Ecto neural progenitor cell (in vitro differentiated cells): ENCODE measurements around the gene GJD3.
A peak's percentile ranks its signal among the peaks of the same experiment; 100 is the strongest.

Experiments used
- DNase-seq: peaks from one replicate; pipeline ENCODE4 v3.0.0-alpha.2; 2018; ENCODE audit warnings: low spot score

The GJD3 gene

DNA sequence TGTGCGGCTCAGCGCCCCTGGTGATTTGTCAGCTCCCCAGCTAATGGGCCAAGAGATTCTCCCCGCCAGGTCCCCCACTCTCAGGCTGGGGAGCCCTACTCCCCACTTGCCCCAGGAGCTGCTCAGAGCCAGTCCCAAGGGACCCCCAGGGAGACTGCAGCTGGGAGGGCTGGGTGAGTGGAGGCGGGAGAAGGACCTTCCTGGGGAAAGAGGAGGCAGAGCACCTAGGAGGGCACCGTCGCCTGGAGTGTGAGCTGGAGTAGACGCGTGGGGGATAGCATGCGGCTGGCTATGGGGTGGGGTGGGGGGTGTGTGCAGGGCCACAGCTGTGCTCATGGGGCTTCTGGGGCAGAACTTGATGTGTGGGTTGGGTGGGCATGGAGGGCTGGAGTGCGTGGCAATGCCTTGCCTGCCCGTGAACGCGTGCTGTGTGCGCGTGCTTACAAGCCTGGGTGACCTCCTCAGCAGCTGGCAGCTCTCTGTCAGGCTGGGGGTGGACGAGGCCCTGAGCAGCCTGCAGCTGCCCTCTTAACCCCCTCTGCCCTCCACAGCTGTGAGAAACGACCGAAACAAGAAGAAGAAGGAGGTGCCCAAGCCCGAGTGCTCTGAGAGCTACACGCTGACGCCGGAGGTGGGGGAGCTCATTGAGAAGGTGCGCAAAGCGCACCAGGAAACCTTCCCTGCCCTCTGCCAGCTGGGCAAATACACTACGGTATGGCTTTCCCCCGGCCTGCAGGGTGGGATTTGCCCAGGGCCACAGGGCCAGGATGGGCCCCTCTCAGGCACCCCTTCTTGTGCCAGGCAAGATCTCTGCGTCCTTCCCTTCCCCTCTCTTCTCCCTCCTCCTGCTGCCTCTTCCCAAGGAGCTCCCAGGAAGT is 12.9 kb downstream of the GJD3 start:
- peak; percentile 64 for DNase-seq

DNA sequence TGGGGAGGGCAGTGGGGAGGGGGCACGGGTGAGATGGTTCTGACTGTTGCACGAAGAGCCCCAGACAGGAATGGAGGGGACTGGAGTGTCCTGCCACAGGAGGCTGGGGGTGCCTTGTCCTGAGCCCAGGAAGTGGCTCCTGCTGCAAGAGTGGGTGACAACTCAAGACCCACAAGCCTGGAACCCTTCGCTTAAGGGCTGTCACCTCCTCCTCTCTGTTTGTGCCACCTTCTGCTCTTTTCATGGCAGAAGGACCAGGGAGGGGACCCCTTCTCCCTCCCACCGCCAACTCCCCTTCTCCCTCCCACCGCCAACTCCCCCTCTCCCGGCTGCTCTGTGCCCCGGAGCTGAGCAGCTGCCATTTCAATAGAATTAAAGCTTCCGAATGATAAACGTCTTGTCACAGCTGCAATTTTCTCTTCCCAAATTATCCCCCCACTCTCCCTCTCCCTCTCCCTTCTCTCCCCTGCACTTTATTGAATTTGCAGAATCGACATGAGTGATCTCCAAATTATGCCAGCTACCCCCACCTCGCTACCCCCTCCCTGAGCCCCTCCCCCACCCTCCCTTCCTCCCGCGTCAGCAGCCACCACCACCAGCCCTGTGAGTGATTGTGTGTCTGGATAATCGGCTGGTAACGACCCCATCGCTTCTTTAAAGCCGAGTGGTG is 13.7 kb downstream of the GJD3 start:
- DNase-seq, result no peak

DNA sequence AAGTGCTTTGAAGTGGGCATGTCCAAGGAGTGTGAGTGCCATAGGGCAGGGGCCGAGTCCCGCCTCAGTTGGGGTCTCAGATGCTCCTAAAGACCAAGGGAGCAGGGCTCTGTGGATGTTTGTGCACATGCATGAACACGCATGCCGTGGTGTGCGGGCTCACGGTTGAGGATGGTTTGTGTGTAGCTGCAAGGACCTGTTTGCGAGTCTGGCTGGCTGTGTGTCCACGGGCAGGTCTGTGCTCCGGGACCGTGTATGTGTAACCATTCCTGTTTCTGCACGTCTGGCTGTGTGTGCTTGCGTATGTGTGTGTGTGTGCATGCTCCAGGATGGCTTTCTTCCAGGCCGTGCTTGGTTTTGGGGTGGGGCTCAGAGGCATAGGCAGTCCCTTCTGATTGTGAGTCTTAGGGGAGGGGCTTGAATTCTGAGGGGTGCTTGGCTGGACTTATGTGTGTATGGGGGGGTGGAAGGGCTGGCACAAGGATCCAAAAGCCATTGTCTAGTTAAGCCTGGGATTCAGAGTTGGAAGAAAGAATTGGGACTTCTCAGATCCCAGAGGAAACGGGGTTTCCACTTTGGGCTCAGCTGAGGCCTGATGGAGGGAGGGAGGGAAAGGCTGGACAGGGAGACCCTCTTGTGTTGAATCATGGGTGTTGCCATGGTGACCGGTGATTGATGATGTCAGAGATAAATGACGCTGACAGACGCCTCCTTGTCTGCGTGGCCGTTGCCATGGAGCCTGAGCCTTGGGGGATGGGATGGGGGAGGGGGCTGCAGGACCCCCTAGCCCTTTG is 14.4 kb downstream of the GJD3 start:
- peak; percentile 90 for DNase-seq

DNA sequence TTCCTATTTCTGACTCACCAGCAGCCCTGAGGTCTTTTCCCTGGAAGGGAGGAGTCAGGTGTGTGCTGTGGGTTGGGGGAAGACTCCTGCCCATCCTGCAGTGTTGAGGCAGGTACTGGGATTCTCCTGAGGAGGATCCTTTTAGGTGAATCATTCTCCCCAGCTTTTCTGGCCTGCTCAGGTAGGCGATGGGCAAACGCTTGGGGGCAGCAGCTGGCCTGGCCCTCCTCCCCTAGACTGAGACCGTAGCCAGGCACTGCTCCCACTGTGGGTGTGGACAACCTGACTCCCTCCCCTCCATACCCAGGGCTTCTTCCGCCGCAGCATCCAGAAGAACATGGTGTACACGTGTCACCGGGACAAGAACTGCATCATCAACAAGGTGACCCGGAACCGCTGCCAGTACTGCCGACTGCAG is 15.1 kb downstream of the GJD3 start:
- no peak for DNase-seq

DNA sequence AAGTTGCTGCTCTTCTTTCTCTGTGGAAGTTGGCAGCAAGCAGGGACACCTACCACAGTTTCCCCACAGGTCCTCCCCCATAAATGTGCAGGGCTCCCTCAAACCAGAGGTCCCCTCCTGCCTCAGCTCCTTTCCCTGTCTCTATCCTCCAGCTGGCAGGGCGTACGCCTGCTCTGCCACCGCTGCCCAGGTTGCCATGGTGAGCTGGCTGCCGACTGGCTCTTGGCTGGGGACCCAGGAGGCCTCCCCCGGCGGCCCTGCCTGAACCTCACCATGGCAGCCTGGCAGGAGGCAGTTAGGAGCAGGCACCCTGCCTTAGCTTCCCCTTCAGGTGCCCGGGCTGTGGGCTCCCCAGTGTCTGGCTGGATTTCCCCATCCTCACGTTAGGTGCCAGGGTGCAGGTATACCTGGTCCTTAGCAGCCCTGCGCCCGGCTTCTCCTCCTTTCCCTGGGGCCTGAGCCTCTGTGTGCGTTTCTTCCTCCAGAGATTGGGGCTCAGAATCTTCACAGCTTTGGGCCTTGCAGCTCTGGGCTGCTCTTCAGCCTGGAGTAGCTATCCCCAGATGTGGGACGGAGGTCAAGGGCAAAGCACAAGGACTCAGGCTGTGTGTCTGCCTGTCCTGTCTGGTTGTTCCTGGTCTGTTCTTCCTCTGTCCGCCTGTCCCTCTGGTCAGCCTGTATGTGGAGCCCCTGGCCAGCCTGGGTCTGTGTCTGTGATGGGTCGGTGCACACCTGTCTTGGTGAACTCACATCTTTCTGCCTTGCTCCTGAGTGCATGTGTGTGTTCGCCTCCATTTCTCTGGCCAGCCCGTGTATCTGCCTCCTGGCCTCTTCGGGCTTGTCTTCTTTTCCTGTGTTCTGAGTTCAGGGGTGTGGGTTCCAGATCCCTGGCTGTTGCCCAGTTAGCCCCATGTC is 15.7 kb downstream of the GJD3 start:
- DNase-seq, result no peak

DNA sequence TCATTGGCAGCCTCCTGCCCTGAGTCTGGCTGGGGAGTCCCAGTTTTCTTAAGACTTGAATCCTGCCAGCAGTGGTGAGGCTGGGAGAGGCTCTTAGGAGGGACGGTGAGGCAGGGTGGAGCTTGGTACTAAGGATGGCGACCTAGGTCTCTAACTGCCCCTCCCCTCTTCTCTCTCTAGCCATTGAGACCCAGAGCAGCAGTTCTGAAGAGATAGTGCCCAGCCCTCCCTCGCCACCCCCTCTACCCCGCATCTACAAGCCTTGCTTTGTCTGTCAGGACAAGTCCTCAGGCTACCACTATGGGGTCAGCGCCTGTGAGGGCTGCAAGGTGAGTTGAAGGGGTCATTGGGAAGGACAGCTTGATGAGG is 16.4 kb downstream of the GJD3 start:
- no peak for DNase-seq

DNA sequence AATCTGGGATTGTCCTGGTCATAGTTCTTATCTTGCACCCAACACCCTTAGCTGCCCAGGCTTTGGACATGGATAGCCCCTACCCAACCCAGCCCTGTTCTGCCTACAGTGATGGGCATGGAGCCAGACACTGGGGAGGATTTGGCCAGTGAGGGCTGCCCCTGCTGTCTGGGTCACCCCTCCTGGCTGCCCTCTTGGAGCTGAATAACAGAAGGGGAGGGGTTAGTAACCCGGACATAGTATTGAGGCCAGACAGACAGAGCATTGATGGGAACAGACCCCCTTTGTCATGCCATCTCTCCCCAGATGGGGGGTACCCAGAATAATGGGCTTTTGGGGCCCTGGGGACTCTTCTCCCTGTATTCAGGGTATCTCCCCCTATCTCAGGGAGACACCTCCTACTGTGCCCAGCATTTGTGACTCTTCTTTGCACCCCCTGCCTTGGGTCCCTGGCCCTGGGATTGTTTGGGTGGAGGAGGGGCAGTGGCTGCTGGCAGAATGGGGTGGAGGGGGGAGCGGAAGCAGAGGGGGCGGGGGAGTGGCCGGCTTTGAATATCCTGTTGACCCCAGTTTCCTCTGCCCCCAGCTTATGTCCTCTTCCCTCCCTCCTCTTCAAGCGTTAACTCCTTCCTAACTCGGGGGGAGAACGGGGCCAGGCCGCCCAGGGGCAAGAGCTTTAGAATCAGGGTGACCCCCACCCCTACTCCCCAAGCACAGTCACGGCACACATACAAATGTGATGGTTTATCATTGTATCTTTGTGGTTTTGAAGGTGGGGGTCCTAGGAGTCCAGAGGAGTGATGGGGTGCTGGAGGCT is 17.0 kb downstream of the GJD3 start:
- DNase-seq, result no peak

DNA sequence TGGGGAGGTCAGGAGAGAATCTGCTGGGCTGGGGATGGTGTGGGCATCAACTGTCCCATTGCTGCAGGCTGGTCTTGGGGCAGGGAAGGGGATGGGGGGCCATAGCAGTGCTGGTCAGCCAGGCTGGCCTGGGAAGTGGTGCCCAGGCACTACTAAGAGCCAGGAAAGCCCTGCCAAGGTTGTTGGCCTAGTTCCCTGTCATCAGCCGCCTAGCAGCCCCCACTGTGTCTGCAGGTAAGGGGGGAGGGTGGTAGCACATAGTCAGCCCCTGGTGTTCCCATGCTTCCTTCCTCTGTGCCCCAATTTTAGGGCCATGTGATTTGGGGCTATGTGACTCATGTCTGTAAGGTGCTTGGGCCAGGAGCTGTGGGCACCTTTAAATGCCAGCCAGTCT is 17.8 kb downstream of the GJD3 start:
- DNase-seq, result no peak

DNA sequence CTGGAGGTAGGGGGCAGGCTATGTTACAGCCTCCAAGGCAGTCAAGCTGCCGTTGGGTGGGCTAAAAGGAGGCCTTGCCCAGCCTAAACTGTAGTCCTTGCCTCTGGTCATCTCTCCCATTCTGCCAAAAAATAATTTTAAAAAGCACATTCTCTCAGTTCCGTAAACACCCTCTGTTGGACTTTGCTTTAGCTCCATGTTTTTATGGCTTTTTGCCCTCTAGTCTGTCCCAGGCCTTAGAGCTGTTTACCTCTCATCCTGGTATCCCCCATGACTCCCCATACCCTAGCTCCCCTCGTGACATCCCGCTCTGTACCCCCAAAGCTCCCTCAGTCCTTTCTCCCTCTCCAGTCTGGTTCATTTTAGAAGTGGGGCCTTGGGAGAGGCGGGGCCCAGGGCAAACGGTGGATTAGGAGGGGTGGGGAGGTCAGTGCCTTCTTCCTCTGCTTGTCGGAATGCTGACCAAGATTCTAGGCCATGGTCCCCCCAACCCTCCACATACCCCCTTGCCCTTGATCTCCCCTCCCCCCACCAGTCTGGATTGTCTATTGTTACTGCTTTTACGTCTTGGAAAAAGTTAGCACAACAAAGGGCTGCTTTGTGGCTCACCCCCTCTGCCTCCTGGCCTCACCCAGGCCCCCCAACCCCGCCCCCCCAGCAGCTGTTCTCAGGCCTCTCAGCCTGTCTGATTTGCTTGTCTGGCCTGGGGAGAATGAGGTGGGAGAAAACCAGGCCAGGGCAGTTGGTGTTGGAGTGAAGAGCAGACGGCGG is 18.4 kb downstream of the GJD3 start:
- DNase-seq, result no peak

DNA sequence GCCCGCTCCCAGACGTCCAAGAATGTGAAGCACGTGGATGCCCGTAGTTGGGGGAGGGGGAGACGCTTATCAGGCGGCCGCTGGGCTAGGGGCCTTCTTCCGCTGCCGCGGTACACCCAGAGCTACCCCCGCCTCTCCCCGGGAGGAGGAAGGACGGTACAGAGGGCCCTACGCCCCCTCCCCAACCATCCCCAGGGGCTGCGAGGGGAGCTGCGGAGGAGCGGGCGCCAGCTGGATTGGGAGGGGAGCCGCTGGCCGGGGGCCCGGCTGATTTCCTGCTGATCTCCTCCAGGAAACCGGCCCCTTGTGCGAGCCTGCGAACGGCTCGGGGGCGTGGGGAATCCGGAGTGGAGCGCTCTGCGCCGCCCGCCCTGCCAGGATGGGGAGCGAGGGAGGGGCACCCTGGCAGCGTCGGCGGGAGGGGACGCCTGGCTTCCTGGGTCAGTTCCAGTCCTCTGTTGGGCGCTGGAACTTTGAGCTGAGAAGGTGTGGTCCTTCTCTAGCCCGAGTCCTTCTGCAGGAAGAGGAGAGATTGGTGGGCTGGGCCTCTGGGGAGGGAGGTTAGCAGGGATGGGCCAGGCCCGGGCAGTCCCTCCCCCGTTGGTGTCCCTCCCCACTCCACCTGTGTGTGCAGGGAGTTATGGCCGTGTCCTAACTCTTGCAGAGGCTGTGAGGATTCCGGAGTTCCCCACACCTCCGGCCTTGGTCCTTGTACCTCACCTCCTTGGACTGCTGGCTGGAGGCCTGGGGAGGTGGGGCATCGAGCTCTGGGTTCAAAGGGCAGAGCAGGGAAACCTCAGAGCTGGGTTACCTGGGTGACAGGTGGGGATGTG is 19.2 kb downstream of the GJD3 start:
- DNase-seq, result peak; percentile 88

DNA sequence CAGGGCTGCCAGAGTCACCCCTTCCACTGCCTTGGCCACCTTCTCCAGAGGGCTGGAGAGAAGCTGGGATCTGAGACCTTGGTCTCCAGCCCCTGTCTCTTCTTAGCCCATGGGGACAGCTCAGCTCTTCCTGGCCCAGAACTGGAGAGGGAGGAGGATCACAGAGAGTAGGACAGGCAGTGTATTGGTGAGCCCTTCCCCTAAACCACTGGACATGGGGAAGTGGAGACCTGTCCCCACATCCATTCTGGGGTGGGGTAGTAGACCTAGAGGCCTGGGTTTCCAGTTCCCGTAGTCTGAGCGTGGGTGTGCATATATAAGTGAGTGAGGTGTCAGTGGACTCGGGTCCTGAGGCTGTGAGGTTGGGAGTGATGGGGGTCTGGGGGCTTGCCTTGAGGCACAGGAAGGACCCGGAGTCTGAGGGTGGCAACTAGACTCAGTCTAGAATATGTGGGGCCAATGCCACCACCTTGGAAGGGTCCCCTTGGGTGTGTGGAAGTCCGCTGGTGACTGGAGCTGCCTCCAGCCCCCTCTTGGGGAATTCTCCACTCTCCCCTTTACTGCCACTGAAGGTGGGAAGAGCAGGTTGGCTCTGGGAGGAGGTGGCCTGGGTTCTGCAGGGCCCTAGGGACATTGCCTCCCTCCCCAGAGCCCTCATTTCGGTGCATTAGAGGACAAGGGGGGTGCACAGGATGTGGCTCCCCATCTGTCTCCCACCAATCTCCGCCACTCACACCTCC is 19.9 kb downstream of the GJD3 start:
- DNase-seq, result no peak

DNA sequence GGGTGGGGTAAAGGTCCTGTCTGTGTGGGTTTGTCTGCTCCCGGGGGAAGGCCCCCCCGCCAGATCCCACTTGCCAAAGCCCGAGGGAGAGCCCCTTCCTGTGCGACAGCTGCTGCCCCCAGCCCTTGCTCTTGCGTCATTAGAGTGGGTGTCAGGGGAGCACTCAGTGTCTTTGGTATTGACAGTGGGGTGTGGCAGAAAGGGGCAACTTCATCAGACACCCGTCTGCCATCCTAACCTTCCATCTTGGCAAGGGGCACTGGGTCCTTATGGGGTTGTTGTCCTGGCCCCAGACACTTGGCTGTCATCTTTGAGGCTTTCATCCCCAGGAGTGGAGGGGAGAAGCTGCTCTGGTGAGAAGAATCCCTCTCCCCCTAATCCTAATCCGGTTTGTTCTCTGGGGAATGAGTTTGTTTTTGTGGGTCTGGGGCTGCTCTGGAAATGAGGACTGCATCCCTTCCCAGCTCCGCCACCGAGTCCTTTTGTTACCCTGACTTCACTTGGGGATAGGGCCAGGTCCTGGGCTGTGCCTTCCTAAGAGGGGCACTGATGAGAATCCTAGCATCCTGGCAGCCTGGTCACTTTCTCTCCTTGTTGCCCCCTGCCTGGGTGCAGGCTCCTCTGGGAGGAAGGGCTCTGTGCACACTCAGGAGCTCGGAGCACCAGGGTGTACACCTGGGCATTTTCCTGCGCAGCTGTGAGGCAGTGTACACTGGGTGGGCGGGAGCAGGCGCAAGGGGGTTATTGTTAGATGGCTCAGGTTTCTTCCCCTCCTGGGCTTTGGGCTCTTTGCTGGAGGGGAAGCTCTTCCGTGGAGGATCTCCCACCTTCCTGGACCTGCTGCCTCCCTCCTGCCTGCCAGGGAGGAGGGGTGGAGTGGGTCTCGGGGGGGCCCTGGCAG is 21.1 kb downstream of the GJD3 start:
- peak; percentile 63 for DNase-seq

DNA sequence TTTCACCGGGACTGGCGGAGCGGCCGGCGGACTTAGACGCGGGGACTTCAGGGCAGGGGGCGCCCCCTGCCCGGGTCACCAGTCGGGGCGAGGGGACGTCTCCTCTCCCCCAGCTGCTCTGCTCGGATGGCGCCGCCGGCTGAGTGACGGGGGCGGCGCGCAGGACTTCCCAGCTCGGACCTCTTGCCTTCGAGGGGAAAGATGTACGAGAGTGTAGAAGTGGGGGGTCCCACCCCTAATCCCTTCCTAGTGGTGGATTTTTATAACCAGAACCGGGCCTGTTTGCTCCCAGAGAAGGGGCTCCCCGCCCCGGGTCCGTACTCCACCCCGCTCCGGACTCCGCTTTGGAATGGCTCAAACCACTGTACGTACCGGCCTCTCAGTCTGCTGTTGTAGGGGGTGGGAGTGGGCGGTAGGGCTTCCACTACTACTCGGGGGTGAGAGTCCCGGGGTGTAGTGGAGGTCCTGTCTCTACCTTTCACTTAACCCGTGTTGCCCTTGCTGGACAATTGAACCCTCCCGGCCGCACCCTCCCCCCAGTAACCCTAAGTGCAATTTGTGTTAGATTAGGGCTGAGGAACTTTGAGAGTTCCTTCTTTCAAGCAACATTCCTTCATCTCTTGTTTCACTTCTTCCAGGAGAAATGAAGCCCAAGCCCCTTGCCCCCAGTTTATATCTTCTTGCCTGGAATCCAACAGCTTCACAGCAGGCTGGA is 21.9 kb downstream of the GJD3 start:
- no peak for DNase-seq

DNA sequence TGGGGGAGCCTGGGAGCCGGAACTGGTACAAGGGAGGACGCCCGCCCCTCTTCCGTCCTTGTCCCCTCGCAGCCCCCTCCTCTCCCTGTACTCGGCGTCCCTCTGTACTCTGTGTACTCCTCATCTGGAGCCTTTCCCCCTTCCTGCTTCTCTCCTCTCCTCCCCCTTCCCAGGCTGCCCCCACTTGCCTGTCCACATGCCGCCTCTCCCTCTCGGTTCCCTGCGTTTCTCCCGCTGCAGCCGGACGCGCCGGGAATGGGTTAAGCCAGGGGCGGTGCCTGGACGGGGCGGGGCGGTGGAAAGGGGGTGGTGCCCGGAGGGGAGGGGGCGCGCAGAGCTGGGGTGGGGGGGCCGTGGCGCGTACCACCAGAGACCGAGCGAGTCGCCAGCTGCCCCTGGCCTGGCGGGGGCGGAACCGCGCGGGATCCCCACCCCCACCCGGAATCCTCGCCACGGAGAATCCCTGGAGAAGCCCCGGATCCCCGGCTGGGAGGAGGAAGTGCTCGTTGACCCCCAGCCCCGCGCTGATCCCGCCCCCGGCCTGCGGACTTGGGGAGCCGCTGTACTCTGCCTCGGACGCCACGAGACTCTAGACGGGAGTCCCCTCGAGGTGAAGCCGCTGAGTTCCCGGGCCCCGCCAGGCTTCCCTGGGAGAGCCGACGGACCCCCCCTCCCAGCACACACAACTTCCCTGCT is 22.6 kb downstream of the GJD3 start:
- peak; percentile 91 for DNase-seq

DNA sequence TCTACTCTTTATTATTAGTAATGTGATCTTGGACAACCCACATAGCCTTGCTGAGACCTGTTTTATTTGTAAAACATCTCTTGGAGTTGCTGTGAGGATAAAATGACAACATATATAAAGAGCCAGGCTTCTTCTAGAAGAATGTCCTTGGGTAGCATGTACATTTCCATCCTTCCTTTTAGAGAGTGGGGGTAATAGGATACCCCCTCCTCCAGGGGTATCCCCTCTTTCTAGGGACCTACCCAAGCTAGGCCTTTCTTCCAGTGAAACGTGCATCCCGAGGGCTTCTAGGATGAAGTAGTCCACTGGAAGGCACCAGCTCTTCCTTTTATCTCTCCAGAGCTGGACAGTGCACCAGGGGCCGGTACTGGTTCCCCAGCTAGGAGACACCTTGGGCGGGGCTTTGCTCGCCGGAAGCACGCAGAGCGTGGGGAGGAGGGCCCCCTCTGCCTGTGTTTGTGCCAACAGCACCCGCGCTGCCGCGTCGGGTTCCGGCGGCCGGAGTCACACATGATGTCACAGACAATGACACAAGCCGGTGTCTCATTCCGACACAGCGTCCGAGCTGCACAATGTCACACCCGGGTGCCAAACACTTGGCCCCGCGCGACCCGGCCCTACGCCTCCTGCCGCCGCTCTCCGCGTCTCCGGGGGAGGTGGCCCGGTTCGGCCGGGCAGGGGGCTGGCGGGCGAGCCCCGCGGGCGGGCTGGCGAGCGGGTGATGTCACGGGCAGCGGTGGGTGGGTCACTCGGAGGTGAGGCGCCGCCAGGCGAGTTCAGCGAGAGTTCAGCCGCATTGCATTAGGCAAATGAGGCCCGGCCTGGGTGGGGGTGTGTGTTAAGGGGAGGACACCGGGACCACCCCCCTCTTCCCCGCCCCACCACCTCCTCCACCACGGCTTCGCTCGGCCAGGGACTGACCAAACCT is 23.4 kb downstream of the GJD3 start:
- DNase-seq, result peak; percentile 84
